Hematopoietic multipotent progenitor cell treated with erythropoietin and hydrocortisone succinate and interleukin-3 and kit ligand, for 8 days (in vitro differentiated cells): ENCODE data around the gene OSTC.
A peak's percentile ranks its signal among the peaks of the same experiment; 100 is the strongest.

Experiments used
- DNase-seq: peaks from one replicate; pipeline ENCODE4 v3.0.0-alpha.2; 2015

OSTC gene

GRCh38 chr4:108650212-108651013 lies at the start of gene OSTC:
Gene OSTC, plus strand, starts transcription at chr4:108650599. Its CDS starts 57 bp downstream, at chr4:108650656.
- DNase-seq: peak; percentile 97

GRCh38 chr4:108601106-108601505 lies 49.3 kb upstream of the OSTC start:
- DNase-seq: no peak

GRCh38 chr4:108601532-108601931 lies 48.9 kb upstream of the OSTC start:
- DNase-seq: no peak

- no peak for DNase-seq
These were observed 48.2 kb upstream of the OSTC start for GRCh38 chr4:108602163-108602562.

- DNase-seq: no peak
These were observed 43.2 kb upstream of the OSTC start for GRCh38 chr4:108607079-108607815.

- DNase-seq: no peak
These were observed 39.0 kb upstream of the OSTC start for GRCh38 chr4:108611365-108611764.

GRCh38 chr4:108612365-108612764 lies 38.0 kb upstream of the OSTC start:
- no peak for DNase-seq

- DNase-seq: peak; percentile 35
These were observed 30.9 kb upstream of the OSTC start for GRCh38 chr4:108619372-108620100.

GRCh38 chr4:108620101-108620932 lies 30.1 kb upstream of the OSTC start, which contains the start of gene RPL34:
Gene RPL34, plus strand, starts transcription at chr4:108620576. Its CDS starts 1,384 bp downstream, at chr4:108621960.
- DNase-seq: peak; percentile 99

GRCh38 chr4:108620933-108621905 lies 29.2 kb upstream of the OSTC start:
- DNase-seq: no peak

GRCh38 chr4:108622022-108622421 lies 28.4 kb upstream of the OSTC start:
- DNase-seq: no peak

- no peak for DNase-seq
These were observed 27.6 kb upstream of the OSTC start for GRCh38 chr4:108622828-108623227.

- no peak for DNase-seq
These were observed 25.9 kb upstream of the OSTC start for GRCh38 chr4:108624263-108625056.

- no peak for DNase-seq
These were observed 24.3 kb upstream of the OSTC start for GRCh38 chr4:108626056-108626455.

GRCh38 chr4:108628411-108628810 lies 22.0 kb upstream of the OSTC start:
- DNase-seq: no peak

GRCh38 chr4:108635070-108635655 lies 15.2 kb upstream of the OSTC start:
- DNase-seq: no peak

GRCh38 chr4:108636246-108636645 lies 14.2 kb upstream of the OSTC start:
- DNase-seq: no peak

- DNase-seq: no peak
These were observed 12.5 kb upstream of the OSTC start for GRCh38 chr4:108637856-108638255.

GRCh38 chr4:108644237-108644636 lies 6.2 kb upstream of the OSTC start:
- no peak for DNase-seq

- DNase-seq: no peak
These were observed 3.7 kb upstream of the OSTC start for GRCh38 chr4:108646706-108647105.
